GM18499 (cell line): Measurements from ENCODE around the gene MYL11.
A peak's percentile ranks its signal among the peaks of the same experiment; 100 is the strongest.

Source experiments
- ATAC-seq: cut with Tn5 transposase; IDR thresholded peaks from one replicate; pipeline ENCODE4 v1.9.1; 2021; ENCODE audit warnings: moderate number of reproducible peaks; ENCODE audit not compliant: insufficient read depth, unreplicated experiment

MYL11 gene

DNA sequence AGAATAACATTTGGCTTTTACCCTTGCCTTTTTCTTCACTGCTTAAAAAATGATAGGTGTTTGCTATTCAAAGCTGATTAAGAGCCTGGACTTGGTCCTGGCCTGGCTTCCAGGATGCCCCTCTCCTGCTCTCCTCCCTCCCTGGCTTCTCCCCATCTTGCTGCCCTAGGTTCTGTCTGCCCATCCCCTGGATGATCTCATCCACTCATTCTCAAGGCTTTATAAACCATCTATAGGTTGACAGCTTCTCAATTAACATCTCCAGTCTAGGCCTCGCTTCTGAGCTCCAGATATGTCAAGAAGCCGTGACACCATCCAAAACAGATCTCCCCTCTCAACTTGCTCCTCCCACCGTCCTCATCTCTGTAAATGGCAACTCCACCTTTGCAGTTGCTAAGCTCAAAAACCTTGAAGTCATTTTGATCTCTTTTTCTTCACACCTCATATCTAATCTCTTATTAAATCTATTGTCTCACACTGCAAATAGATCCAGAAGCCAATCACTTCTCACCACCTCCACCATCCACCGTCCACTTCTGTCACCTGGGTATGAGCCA, 41.5 kb downstream of the MYL11 start:
- ATAC-seq, result no peak

DNA sequence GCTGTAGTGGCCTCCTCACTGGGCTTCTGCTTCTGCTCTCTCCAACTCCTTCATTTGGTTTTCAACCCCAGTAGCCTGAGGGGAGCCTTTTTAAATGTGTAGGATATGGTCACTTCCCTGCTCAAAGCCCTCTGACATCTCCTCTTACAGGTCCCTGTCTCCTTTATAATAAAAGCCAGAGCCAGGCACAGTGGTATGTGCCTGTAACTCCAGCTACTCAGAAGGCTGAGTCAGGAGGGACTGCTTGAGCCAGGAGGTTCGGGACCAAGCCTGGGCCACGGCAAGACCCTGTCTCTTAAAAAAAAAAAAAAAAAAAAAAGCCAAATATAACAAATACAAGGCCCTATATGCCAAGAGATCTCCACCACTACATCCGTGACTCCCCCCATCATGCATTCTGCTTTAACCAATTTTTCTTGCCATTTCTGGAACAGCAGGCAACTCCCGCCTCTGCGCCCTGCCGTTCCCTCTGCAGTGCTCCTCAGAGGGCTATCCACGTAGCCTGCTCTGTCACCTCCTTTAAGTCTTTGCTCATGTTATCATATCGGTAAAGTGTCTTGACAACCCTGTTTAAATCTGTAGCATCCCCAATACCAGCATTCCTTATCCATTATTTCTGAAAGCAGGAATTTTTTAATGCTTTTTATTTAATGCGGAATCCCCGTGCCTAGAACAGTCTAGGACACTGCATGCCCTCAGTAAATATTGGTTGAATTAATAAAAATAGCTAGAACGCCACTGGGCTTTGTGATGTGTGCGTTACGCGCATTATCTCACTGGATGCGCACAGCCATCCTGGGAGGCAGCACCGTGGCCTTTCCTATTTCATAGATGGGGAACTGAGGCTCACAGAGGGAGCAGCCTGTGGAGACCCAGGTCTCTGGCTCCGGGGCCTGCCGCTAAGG, 42.3 kb downstream of the MYL11 start:
- no peak for ATAC-seq

DNA sequence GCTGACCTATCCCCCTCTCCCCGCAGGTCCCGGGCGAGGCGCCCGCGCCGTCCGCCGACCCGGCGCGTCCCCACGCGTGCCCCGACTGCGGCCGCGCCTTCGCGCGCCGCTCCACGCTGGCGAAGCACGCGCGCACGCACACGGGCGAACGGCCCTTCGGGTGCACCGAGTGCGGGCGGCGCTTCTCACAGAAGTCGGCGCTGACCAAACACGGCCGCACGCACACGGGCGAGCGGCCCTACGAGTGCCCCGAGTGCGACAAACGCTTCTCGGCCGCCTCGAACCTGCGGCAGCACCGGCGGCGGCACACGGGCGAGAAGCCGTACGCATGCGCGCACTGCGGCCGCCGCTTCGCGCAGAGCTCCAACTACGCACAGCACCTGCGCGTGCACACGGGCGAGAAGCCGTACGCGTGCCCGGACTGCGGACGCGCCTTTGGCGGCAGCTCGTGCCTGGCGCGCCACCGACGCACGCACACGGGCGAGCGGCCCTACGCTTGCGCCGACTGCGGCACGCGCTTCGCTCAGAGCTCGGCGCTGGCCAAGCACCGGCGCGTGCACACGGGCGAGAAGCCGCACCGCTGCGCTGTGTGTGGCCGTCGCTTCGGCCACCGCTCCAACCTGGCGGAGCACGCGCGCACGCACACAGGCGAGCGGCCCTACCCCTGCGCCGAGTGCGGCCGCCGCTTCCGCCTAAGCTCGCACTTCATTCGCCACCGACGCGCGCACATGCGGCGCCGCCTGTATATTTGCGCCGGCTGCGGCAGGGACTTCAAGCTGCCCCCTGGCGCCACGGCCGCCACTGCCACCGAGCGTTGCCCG, 43.1 kb downstream of the MYL11 start:
- ATAC-seq, result peak; percentile 44

DNA sequence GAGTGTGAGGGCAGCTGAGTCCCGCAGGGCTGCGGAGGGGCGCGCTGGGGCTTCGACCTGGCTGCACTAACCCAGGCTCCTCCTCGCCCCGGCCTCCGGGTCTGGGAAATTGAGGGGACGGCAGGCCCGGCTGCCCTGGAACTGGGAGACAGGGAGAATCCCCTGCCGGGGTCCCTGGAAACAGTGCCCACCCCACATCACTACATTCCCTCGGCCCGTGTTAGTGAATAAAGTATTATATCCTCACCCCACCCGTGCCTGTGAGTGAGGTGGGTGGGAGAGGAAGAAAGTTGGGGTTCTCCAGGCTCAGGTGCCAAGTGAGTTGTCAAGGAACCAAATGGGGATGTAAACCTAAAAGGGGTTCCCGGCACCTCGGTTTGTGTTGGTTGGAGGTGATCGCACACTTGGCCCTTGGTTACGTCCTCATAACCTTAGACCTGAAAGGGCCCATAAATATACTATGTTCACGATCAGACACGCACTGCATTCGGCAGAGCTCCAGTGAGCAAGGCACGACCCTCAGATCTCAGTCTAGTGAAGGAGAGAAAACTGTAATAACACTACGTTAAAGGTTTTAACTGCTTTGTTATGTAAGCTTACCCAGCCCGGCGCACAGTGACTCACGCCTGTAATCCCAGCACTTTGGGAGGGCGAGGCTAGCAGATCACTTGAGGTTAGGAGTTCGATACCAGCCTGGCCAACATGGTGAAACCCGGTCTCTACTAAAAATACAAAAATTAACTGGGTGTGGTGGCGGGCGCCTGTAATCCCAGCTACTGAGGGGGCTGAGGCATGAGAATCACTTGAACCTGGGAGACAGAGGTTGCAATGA, 44.0 kb downstream of the MYL11 start:
- no peak for ATAC-seq

DNA sequence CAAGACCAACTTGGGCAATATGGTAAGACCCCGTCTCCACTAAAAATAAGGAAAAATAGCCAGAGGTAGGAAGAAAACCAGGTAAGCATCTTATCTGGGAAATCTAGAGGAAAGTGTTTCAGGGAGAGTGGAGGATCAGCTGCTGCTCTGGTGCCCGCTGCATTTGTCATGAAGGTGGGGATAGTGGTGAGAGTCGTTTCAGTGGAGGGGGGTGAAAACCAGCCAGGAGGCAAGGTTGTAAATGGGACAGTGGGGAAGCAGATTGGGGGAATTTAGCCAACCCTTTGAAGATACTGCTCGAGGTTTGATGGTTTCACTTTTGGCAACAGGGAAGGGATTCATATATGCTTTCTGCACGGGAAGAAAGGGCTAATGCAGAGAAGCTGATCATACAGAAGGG, 46.4 kb downstream of the MYL11 start:
- no peak for ATAC-seq
